Natural killer cell (primary cell): ENCODE data around the gene TCP10L. TPM values are rescaled to one million over a fixed set of nuclear protein-coding genes. Genes with fewer than 3 reads are reported as not detected.

ENCODE experiments used
- ATAC-seq, 3 donors: fragments of 150-1000 bp in 2 of 3; fragments of 200-7000 bp in 1 of 3; cut with Tn5 transposase; 1 replicate in 1 of 3; 2 replicates in 2 of 3; pipeline ENCODE4 v1.10.0; 2021; ENCODE audit warnings: mild to moderate bottlenecking in 2 of 3, moderate library complexity in 2 of 3
- DNase-seq, 2 donors: peaks; one replicate each; pipeline versions ENCODE4 v3.0.0 to v3.0.0-alpha.2; 2013 to 2021; ENCODE audit warnings: mixed read lengths in 1 of 2
- H3K27ac ChIP-seq: one replicate; pipeline ENCODE4 v1.5.1; 2013; ENCODE audit warnings: mild to moderate bottlenecking, low read length
- H3K27me3 ChIP-seq: one replicate; pipeline ENCODE4 v1.6.1; 2013; ENCODE audit warnings: low read length; ENCODE audit not compliant: control insufficient read depth, insufficient read depth
- H3K36me3 ChIP-seq: one replicate; pipeline ENCODE4 v1.6.1; 2013; ENCODE audit warnings: low read length; ENCODE audit not compliant: control insufficient read depth, insufficient read depth
- H3K4me1 ChIP-seq: one replicate; pipeline ENCODE4 v1.6.1; 2013; ENCODE audit warnings: low read length; ENCODE audit not compliant: control insufficient read depth, insufficient read depth
- H3K4me3 ChIP-seq: one replicate; pipeline ENCODE4 v1.5.1; 2013; ENCODE audit warnings: low read length
- H3K9me3 ChIP-seq: one replicate; pipeline ENCODE4 v1.6.1; 2013; ENCODE audit warnings: low read length; ENCODE audit not compliant: control insufficient read depth, insufficient read depth
- H3K27ac Mint-ChIP-seq, 2 donors: one replicate each; pipeline ENCODE4 v1.8.0; 2022; ENCODE audit warnings: mild to moderate bottlenecking in 2 of 2, mixed read lengths in 2 of 2, moderate library complexity in 1 of 2
- H3K27me3 Mint-ChIP-seq, 2 donors: one replicate each; pipeline ENCODE4 v1.8.0; 2022; ENCODE audit warnings: low read depth in 2 of 2, mixed read lengths in 2 of 2
- H3K36me3 Mint-ChIP-seq: one replicate; pipeline ENCODE4 v1.8.0; 2022; ENCODE audit warnings: mixed read lengths
- H3K4me1 Mint-ChIP-seq, 2 donors: one replicate each; pipeline ENCODE4 v1.8.0; 2022; ENCODE audit warnings: mixed read lengths in 2 of 2
- H3K4me3 Mint-ChIP-seq: one replicate; pipeline ENCODE4 v1.8.0; 2022; ENCODE audit warnings: mild to moderate bottlenecking, moderate library complexity, mixed read lengths
- H3K9me3 Mint-ChIP-seq, 2 donors: one replicate each; pipeline ENCODE4 v1.8.0; 2022; ENCODE audit warnings: mixed read lengths in 2 of 2
- CTCF ChIP-seq: fragments of 200-600 bp; IDR thresholded peaks from one replicate; pipeline ENCODE4 v1.8.0; 2022; ENCODE audit warnings: antibody characterized with exemption
- WGBS: methylation state at CpG from one replicate; pipeline ENCODE4 v1.1.7; 2013; ENCODE audit warnings: missing lambda C conversion rate; ENCODE audit not compliant: insufficient coverage; 5-methylcytosine and 5-hydroxymethylcytosine counted together
- intact Hi-C: fragments of 100-400 bp; cut with micrococcal nuclease; formaldehyde crosslinking; loops from one replicate; pipeline ENCODE4 v1.14.2; 2022
- total RNA-seq, 4 donors: library from RNA; stranded (reverse); fragments of 120-200 nt in 1 of 4; gene quantifications; one replicate each; pipeline versions ENCODE4 v1.2.3 to v1.2.4, GENCODE V29; 2013 to 2022

The TCP10L gene
- total RNA-seq, 3 donors from 2014 or later (not counting 1 experiment from before 2014, with no cell fraction given): 0.47 to 1.3 (median 0.93) TPM

GRCh38 chr21:32537569-32537881 is 47.8 kb downstream of the TCP10L start:
- H3K4me3 Mint-ChIP-seq: peak overlapping the region; percentile 86
- WGBS: 100% methylated on average over 3 of the region's 3 CpGs

GRCh38 chr21:32535612-32536011 is 49.7 kb downstream of the TCP10L start:
- Histone ChIP-seq H3K27ac (no peak overlapping the region), H3K9me3 (no peaks in the 10 kb centered on the region), H3K36me3 (no peaks in the 10 kb centered on the region), H3K4me3 (no peak overlapping the region), H3K27me3 (no peaks in the 10 kb centered on the region), H3K4me1 (peaks cover 37% of the 10 kb centered on the region)
- Mint-ChIP-seq H3K36me3 (no peaks in the 10 kb centered on the region), H3K27me3 (no peaks in the 10 kb centered on the region), H3K9me3 (no peaks in the 10 kb centered on the region), H3K27ac (no peak overlapping the region), H3K4me3 (no peak overlapping the region), H3K4me1 (peaks cover 39 to 45% of the 10 kb centered on the region in 2 donors)
- WGBS: 93% methylated on average over 6 of the region's 7 CpGs
- DNase-seq (no peak), ATAC-seq (no peak)
- no peak for TF ChIP-seq CTCF
- intact Hi-C loops: no loop called here

More at GRCh38 chr21:32537569-32537881, 47.8 kb downstream of the TCP10L start:
- intact Hi-C loops: no loop called here
- H3K4me3 ChIP-seq: no peak overlapping the region
- peaks cover 37% of the 10 kb centered on the region for H3K4me1 ChIP-seq
- peak overlapping the region; percentile 21 to 75 for H3K27ac Mint-ChIP-seq
- H3K36me3 ChIP-seq: no peaks in the 10 kb centered on the region
- no peak for TF ChIP-seq CTCF
- peaks cover 41 to 42% of the 10 kb centered on the region in 2 donors for H3K4me1 Mint-ChIP-seq
- no peaks in the 10 kb centered on the region for H3K27me3 ChIP-seq
- H3K27me3 Mint-ChIP-seq: no peaks in the 10 kb centered on the region
- DNase-seq (no peak), ATAC-seq (no peak)
- H3K36me3 Mint-ChIP-seq: no peaks in the 10 kb centered on the region
- no peaks in the 10 kb centered on the region for H3K9me3 ChIP-seq
- no peak overlapping the region for H3K27ac ChIP-seq
- H3K9me3 Mint-ChIP-seq: no peaks in the 10 kb centered on the region

- Histone ChIP-seq H3K9me3 (no peaks in the 10 kb centered on the region), H3K27ac (no peak overlapping the region), H3K27me3 (no peaks in the 10 kb centered on the region), H3K4me3 (no peak overlapping the region), H3K36me3 (no peaks in the 10 kb centered on the region), H3K4me1 (peaks cover 32% of the 10 kb centered on the region)
- Mint-ChIP-seq H3K9me3 (no peaks in the 10 kb centered on the region), H3K27ac (no peak overlapping the region), H3K27me3 (no peaks in the 10 kb centered on the region), H3K36me3 (no peaks in the 10 kb centered on the region), H3K4me3 (no peak overlapping the region), H3K4me1 (peaks cover 34 to 42% of the 10 kb centered on the region in 2 donors)
- no peak for TF ChIP-seq CTCF
- intact Hi-C loops: no loop called here
- WGBS: 93% methylated on average over 7 of the region's 8 CpGs
- ATAC-seq (no peak), DNase-seq (no peak)
These were observed 51.2 kb downstream of the TCP10L start for GRCh38 chr21:32534113-32534512.

GRCh38 chr21:32533611-32534010 is 51.7 kb downstream of the TCP10L start:
- ATAC-seq (no peak), DNase-seq (no peak)
- no peaks in the 10 kb centered on the region for H3K36me3 Mint-ChIP-seq
- no peaks in the 10 kb centered on the region for H3K27me3 ChIP-seq
- H3K27me3 Mint-ChIP-seq: no peaks in the 10 kb centered on the region
- WGBS: 95% methylated on average over 7 of the region's 7 CpGs
- H3K36me3 ChIP-seq: no peaks in the 10 kb centered on the region
- no peaks in the 10 kb centered on the region for H3K9me3 ChIP-seq
- no peak for TF ChIP-seq CTCF
- no peak overlapping the region for H3K27ac ChIP-seq
- H3K4me1 Mint-ChIP-seq: peaks cover 30 to 37% of the 10 kb centered on the region in 2 donors
- no peak overlapping the region for H3K27ac Mint-ChIP-seq
- peaks cover 31% of the 10 kb centered on the region for H3K4me1 ChIP-seq
- no peak overlapping the region for H3K4me3 Mint-ChIP-seq
- no peak overlapping the region for H3K4me3 ChIP-seq
- no peaks in the 10 kb centered on the region for H3K9me3 Mint-ChIP-seq
- intact Hi-C loops: no loop called here
